Activated T-helper 17 cell treated with anti-CD3 and anti-CD28 coated beads, Interleukin-2, amount 50 U/mL, for 72 hours (primary cell): ENCODE data around the gene TMEM273. TPM values are rescaled to one million over a fixed set of nuclear protein-coding genes. Genes with fewer than 3 reads are reported as not detected.

Experiments
- ATAC-seq: fragments of 150-1000 bp; cut with Tn5 transposase; replicated peaks from 2 replicates; pipeline ENCODE4 v1.10.0; 2021; ENCODE audit warnings: mild to moderate bottlenecking, moderate library complexity
- H3K27ac Mint-ChIP-seq: one replicate; pipeline ENCODE4 v1.8.0; 2022; ENCODE audit warnings: mixed read lengths
- H3K27me3 Mint-ChIP-seq: one replicate; pipeline ENCODE4 v1.8.0; 2022; ENCODE audit warnings: mixed read lengths
- H3K36me3 Mint-ChIP-seq: one replicate; pipeline ENCODE4 v1.8.0; 2022; ENCODE audit warnings: low read depth, mild to moderate bottlenecking, mixed read lengths
- H3K4me1 Mint-ChIP-seq: one replicate; pipeline ENCODE4 v1.8.0; 2022; ENCODE audit warnings: mixed read lengths
- H3K4me3 Mint-ChIP-seq: one replicate; pipeline ENCODE4 v1.8.0; 2022; ENCODE audit warnings: mild to moderate bottlenecking, mixed read lengths
- H3K9me3 Mint-ChIP-seq: one replicate; pipeline ENCODE4 v1.8.0; 2022; ENCODE audit warnings: mixed read lengths
- total RNA-seq, 2 donors: library from RNA; stranded (reverse); gene quantifications; one replicate each; pipeline ENCODE4 v1.2.3, GENCODE V29; 2022

Gene TMEM273, protein sequence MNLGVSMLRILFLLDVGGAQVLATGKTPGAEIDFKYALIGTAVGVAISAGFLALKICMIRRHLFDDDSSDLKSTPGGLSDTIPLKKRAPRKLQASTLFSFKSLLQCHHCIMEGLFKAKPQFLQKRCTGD
- 100 to 1,000 TPM in 1 of 2 donors, 10 to 100 TPM in 1; 92.2 to 262 TPM for total RNA-seq

- Mint-ChIP-seq H3K27ac (peak within 1 kb of the TSS; percentile 87), H3K36me3 (peaks cover 53% of the 10 kb centered on the region), H3K4me3 (peak within 1 kb of the TSS; percentile 82), H3K4me1 (peaks cover 16% of the 10 kb centered on the region), H3K27me3 (no peaks in the 10 kb centered on the region), H3K9me3 (no peaks in the 10 kb centered on the region)
- ATAC-seq, result peak; percentile 72
Measured at GRCh38 chr10:49187950-49188761, at the start of gene TMEM273. Gene TMEM273 (minus strand): TSS chr10:49188391. CDS start chr10:49188336, 55 bp downstream.

DNA sequence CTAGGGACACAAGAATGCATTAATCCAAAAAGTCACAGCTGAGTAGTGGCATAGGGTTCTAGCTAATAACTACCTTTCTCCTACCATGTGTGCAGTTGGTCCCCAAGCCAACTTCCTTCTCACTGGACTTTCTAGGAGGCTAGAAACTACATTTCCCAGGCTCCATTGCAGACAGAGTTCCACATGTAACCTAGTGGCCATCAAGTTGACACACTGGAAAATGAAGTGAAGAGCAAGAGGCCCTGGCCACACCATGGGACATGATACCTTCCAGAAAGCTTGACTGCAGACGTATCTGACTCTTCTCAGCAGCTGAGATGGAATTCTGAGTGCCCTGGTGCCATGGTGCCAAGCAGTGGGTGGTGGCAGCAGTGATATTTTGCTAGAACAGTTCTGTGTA, 49.8 kb upstream of the TMEM273 start:
- Mint-ChIP-seq H3K4me1 (no peaks in the 10 kb centered on the region), H3K36me3 (no peaks in the 10 kb centered on the region), H3K27me3 (no peaks in the 10 kb centered on the region), H3K9me3 (no peaks in the 10 kb centered on the region), H3K27ac (no peak overlapping the region), H3K4me3 (no peak overlapping the region)
- ATAC-seq, result no peak

DNA sequence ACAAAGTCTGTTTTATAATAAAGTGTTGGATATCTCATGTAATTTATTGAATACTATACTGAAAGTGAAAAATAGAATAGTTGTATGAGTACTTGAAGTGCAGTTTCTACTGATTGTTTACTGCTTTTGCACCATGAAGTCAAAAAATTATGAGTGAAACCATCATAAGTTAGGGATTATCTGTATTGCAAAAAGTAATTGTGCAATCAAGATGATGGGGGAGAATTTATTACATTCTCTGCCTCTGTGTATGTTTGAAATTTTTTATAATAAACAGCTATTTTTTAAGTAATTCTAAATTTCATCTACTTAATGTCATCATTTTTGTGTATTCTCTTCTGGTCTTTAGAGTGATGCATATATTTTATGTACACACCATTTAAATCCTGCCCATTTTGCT, 47.2 kb upstream of the TMEM273 start:
- no peak for ATAC-seq
- Mint-ChIP-seq H3K36me3 (no peaks in the 10 kb centered on the region), H3K9me3 (no peaks in the 10 kb centered on the region), H3K4me1 (no peaks in the 10 kb centered on the region), H3K27me3 (peaks cover 4% of the 10 kb centered on the region), H3K27ac (no peak overlapping the region), H3K4me3 (no peak overlapping the region)

GRCh38 chr10:49231086-49231820, 43.1 kb upstream of the TMEM273 start:
- H3K4me3 Mint-ChIP-seq, result no peak overlapping the region
- no peaks in the 10 kb centered on the region for H3K4me1 Mint-ChIP-seq
- H3K27me3 Mint-ChIP-seq, result peaks cover 4% of the 10 kb centered on the region
- H3K36me3 Mint-ChIP-seq, result no peaks in the 10 kb centered on the region
- H3K9me3 Mint-ChIP-seq, result no peaks in the 10 kb centered on the region
- ATAC-seq, result no peak
- H3K27ac Mint-ChIP-seq, result no peak overlapping the region

DNA sequence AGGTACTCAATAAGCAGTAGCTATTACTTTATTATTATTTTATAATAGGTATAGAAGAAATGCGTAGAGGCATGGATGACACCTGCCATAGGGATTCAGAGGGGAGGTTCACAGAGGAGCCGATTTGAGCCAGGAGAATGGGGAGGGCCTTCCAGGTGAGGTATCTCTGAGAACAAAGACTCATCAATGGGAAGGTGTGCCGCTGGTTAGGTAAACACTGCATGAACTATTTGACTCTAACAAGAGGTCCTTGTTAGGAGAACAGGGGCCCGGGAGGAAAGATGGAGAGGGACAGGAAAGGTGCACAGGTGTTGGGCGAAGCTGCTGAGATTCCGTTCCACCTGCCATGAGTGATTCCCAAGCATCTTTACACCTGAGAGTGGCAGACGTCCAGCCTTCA, 41.8 kb upstream of the TMEM273 start:
- no peak overlapping the region for H3K27ac Mint-ChIP-seq
- H3K27me3 Mint-ChIP-seq, result peaks cover 7% of the 10 kb centered on the region
- no peaks in the 10 kb centered on the region for H3K36me3 Mint-ChIP-seq
- no peaks in the 10 kb centered on the region for H3K9me3 Mint-ChIP-seq
- no peak overlapping the region for H3K4me3 Mint-ChIP-seq
- no peaks in the 10 kb centered on the region for H3K4me1 Mint-ChIP-seq
- ATAC-seq, result no peak

GRCh38 chr10:49228677-49229076, 40.5 kb upstream of the TMEM273 start:
- Mint-ChIP-seq H3K27ac (no peak overlapping the region), H3K4me3 (no peak overlapping the region), H3K36me3 (no peaks in the 10 kb centered on the region), H3K27me3 (peaks cover 7% of the 10 kb centered on the region), H3K4me1 (no peaks in the 10 kb centered on the region), H3K9me3 (no peaks in the 10 kb centered on the region)
- ATAC-seq, result no peak

- Mint-ChIP-seq H3K4me1 (no peaks in the 10 kb centered on the region), H3K27ac (no peak overlapping the region), H3K27me3 (peaks cover 7% of the 10 kb centered on the region), H3K36me3 (no peaks in the 10 kb centered on the region), H3K9me3 (no peaks in the 10 kb centered on the region), H3K4me3 (no peak overlapping the region)
- ATAC-seq, result no peak
Measured at GRCh38 chr10:49227406-49227805, 39.2 kb upstream of the TMEM273 start.

- Mint-ChIP-seq H3K27ac (no peak overlapping the region), H3K27me3 (peaks cover 7% of the 10 kb centered on the region), H3K4me3 (no peak overlapping the region), H3K9me3 (no peaks in the 10 kb centered on the region), H3K4me1 (no peaks in the 10 kb centered on the region), H3K36me3 (no peaks in the 10 kb centered on the region)
- ATAC-seq, result no peak
Measured at GRCh38 chr10:49226594-49226993, 38.4 kb upstream of the TMEM273 start.

DNA sequence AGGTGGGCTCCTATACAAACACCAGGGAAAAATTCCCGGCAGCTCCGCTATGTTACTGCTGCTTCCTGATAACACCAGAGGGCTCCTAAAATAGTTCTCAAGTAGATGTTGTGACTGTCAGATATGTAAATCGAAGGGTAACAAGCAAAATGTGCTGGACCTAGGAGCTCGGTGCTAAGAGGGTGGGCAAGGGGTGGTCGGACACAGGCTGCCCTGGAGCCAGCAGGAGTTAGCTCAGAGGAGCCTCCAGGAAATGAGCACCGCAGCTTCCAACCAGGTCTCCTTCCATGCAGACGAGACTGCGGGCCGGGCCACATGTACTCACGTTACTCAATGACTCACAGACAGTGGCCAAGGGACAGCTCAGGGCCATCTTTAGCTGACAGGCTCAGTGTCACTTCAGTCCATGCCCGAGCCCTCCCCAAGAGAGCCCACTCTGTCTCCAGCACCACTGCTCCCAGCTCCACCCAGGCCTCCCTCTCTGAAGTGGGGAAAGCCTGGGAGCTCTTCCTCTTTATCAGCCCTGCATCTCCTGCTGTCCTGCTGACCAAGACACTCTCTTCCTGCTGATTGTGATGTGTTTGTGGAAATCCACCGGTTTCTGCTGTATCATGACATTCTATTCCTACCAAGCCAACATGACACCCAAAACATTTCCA, 37.2 kb upstream of the TMEM273 start:
- Mint-ChIP-seq H3K27ac (no peak overlapping the region), H3K4me3 (no peak overlapping the region), H3K27me3 (peaks cover 4% of the 10 kb centered on the region), H3K36me3 (no peaks in the 10 kb centered on the region), H3K4me1 (no peaks in the 10 kb centered on the region), H3K9me3 (no peaks in the 10 kb centered on the region)
- no peak for ATAC-seq

DNA sequence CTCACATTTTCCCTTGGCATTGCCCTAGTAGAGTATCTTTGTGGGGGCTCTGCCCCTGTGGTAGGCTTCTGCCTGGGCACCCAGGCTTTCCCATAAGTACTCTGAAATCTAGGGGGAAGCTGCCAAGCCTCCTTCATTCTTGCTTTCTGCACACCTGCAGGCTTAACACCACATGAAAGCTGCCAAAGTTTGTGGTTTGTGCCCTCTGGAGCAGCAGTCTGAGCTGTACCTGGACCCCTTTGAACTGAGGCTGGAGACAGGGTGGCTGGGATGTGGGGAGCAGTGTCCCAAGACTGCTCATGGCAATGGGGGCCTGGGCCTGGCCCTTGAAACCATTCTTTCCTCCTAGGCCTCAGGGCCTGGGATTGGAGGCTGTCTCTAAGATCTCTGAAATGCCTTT, 35.0 kb upstream of the TMEM273 start:
- Mint-ChIP-seq H3K4me3 (no peak overlapping the region), H3K36me3 (no peaks in the 10 kb centered on the region), H3K4me1 (no peaks in the 10 kb centered on the region), H3K9me3 (peaks cover 5% of the 10 kb centered on the region), H3K27me3 (peaks cover 11% of the 10 kb centered on the region), H3K27ac (no peak overlapping the region)
- no peak for ATAC-seq

DNA sequence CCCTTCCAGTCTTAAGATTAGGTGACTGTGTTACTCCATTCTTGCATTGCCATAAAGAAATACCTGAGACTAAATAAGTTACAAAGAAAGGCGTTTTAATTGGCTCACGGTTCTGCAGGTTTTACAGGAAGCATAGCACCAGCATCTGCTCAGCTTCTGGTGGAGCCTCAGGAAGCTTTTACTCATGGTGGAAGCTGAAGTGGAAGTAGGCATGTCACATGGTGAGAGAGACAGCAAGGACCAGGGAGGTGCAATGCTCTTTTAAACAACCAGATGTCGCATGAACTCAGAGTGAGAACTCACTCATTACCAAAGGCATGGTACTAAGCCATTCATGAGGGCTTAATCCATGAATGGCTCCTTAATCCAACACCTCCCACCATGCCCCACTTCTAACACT, 34.0 kb upstream of the TMEM273 start:
- ATAC-seq, result no peak
- peaks cover 5% of the 10 kb centered on the region for H3K9me3 Mint-ChIP-seq
- H3K4me1 Mint-ChIP-seq, result no peaks in the 10 kb centered on the region
- H3K27me3 Mint-ChIP-seq, result peaks cover 11% of the 10 kb centered on the region
- H3K36me3 Mint-ChIP-seq, result no peaks in the 10 kb centered on the region
- no peak overlapping the region for H3K4me3 Mint-ChIP-seq
- no peak overlapping the region for H3K27ac Mint-ChIP-seq

DNA sequence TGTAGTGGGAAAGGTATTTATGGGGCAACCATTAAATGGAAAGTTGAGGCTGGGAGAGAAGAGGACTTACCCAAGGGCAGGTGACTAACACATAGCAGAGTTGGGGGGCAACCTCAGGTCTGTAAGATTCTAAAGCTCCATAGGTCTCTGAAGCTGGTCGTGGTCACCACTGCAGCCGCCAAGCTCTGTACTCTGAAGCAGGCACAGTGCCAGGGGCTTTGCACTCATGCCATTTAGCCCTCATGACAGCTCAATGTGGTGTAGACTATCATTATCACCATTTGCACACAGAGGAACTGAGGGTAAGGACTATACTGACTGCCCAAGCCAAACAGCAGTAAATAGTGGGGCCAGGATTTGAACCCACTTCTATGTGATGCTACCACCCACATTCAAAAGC, 32.5 kb upstream of the TMEM273 start:
- Mint-ChIP-seq H3K27me3 (peaks cover 10% of the 10 kb centered on the region), H3K4me1 (no peaks in the 10 kb centered on the region), H3K4me3 (no peak overlapping the region), H3K27ac (no peak overlapping the region), H3K9me3 (peaks cover 5% of the 10 kb centered on the region), H3K36me3 (no peaks in the 10 kb centered on the region)
- ATAC-seq, result no peak

DNA sequence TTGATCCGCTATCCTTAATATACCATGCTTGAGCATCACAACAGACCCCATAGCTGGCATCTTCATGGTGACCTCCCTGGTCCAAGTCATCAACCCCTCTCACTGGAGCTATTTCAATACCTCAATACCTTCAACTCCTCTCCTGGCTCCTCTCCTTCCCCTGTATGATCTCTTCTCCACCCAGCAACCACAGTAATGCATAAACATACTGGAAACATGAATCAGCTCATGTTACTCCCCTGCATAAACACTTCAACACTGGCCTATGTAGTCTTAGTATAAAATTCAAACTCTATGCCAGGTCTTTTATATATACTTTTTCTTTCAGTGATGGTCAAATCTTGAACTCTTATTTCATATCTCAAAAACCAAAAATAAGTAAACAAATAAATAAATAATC, 31.8 kb upstream of the TMEM273 start:
- H3K36me3 Mint-ChIP-seq, result no peaks in the 10 kb centered on the region
- H3K9me3 Mint-ChIP-seq, result peaks cover 5% of the 10 kb centered on the region
- peaks cover 8% of the 10 kb centered on the region for H3K27me3 Mint-ChIP-seq
- no peak overlapping the region for H3K4me3 Mint-ChIP-seq
- ATAC-seq, result no peak
- peaks cover 2% of the 10 kb centered on the region for H3K4me1 Mint-ChIP-seq
- no peak overlapping the region for H3K27ac Mint-ChIP-seq

GRCh38 chr10:49219248-49219647, 31.1 kb upstream of the TMEM273 start:
- peaks cover 5% of the 10 kb centered on the region for H3K9me3 Mint-ChIP-seq
- no peak for ATAC-seq
- H3K27me3 Mint-ChIP-seq, result peaks cover 8% of the 10 kb centered on the region
- peaks cover 10% of the 10 kb centered on the region for H3K4me1 Mint-ChIP-seq
- no peak overlapping the region for H3K27ac Mint-ChIP-seq
- no peaks in the 10 kb centered on the region for H3K36me3 Mint-ChIP-seq
- no peak overlapping the region for H3K4me3 Mint-ChIP-seq
